Measurements from ENCODE around the gene VSNL1.

DNA sequence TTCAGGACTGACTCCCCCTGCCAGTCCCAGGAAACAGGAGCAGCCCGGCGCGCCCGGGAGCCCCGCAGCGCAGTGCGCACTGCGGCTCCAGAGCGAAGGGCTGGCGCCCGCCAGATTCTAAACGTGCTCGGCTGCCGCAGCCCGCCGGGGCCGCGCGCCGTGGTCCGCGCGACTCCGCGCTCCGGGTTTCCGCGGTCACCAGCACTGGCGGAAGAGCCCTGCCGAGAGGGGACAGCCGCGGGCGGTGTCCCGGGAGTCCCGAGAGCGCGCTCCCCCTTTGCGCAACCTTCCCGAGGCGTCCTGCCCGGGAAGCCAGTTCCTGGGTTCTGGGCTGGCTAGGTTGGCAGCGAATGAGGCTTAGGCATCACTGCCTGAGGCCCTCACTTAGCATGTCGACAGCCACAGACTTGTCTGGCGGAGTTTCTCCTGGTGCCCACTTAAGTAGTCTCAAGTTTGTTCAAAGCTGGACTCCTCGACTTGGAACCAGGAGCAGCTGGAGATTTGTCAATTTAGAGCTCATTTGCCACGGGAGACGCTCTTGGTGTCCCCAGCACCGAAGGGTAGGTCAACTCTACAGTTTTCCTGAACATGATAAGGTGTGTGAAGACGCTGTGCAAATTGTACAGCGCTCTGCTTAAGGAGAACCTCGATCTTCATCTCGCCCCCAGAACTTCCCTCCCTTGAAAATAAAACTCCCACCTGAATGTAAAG lies 1.5 kb upstream of the VSNL1 start:
- no peak for TF ChIP-seq EZH2 (IDR thresholded peaks at IDR 0.05; ENCODE audit: borderline replicate concordance, low read length)
- TF ChIP-seq, protein P1, sequence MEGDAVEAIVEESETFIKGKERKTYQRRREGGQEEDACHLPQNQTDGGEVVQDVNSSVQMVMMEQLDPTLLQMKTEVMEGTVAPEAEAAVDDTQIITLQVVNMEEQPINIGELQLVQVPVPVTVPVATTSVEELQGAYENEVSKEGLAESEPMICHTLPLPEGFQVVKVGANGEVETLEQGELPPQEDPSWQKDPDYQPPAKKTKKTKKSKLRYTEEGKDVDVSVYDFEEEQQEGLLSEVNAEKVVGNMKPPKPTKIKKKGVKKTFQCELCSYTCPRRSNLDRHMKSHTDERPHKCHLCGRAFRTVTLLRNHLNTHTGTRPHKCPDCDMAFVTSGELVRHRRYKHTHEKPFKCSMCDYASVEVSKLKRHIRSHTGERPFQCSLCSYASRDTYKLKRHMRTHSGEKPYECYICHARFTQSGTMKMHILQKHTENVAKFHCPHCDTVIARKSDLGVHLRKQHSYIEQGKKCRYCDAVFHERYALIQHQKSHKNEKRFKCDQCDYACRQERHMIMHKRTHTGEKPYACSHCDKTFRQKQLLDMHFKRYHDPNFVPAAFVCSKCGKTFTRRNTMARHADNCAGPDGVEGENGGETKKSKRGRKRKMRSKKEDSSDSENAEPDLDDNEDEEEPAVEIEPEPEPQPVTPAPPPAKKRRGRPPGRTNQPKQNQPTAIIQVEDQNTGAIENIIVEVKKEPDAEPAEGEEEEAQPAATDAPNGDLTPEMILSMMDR (IDR thresholded peaks at IDR 0.05; ENCODE audit: low read length): no peak
